PC-3 (cell line): ENCODE data around the gene ZNF280D. TPM values are rescaled to one million over a fixed set of nuclear protein-coding genes. Genes with fewer than 3 reads are reported as not detected.

ENCODE experiments used
- ATAC-seq: fragments of 200-7000 bp; cut with Tn5 transposase; 2 replicates; pipeline ENCODE4 v1.9.1; 2020; ENCODE audit warnings: mild to moderate bottlenecking, moderate library complexity
- BruUV-seq: library from RNA; stranded (reverse); fragments of 400-500 nt; replicated peaks from 2 replicates; lab custom pipeline; 2021; lab: Mats Ljungman, UMichigan
- CTCF ChIA-PET: fragments of 300-600 bp; sonication (Branson Sonifier 250); formaldehyde crosslinking; loops from one replicate; lab custom pipeline; 2022; ENCODE audit warnings: antibody characterized with exemption; lab: Charles Lee
- POLR2A ChIA-PET: fragments of 300-600 bp; sonication (Branson Sonifier 250); formaldehyde crosslinking; loops from one replicate; lab custom pipeline; 2022; ENCODE audit warnings: antibody characterized with exemption; ENCODE audit not compliant: unreplicated experiment; lab: Charles Lee
- DNase-seq: peaks from one replicate; pipeline ENCODE4 v3.0.0-alpha.2; 2015
- H2AFZ ChIP-seq: fragments of 300-600 bp; sonication (generic); 2 replicates; pipeline ENCODE4 v1.6.0; 2016; ENCODE audit warnings: antibody characterized with exemption, low read length
- H3F3A ChIP-seq: fragments of 300-600 bp; sonication (generic); one replicate; pipeline ENCODE4 v1.6.0; 2017; ENCODE audit warnings: antibody characterized with exemption, low read length, control low read depth, mild to moderate bottlenecking; ENCODE audit not compliant: unreplicated experiment
- H3K27ac ChIP-seq: fragments of 300-600 bp; sonication (generic); 2 replicates; pipeline ENCODE4 v1.5.1; 2016; ENCODE audit warnings: mild to moderate bottlenecking, low read length
- H3K27me3 ChIP-seq: fragments of 300-600 bp; sonication (generic); 2 replicates; pipeline ENCODE4 v1.6.1; 2016; ENCODE audit warnings: low read length, mixed read lengths
- H3K36me3 ChIP-seq: fragments of 300-600 bp; sonication (generic); 2 replicates; pipeline ENCODE4 v1.6.1; 2016; ENCODE audit warnings: low read depth, mixed run types, low read length, mixed read lengths
- H3K4me1 ChIP-seq: fragments of 300-600 bp; sonication (generic); 2 replicates; pipeline ENCODE4 v1.5.1; 2016; ENCODE audit warnings: low read length; ENCODE audit not compliant: insufficient read depth
- H3K4me2 ChIP-seq: fragments of 300-600 bp; sonication (generic); 2 replicates; pipeline ENCODE4 v1.6.0; 2016; ENCODE audit warnings: low read length
- H3K4me3 ChIP-seq: fragments of 300-600 bp; sonication (generic); 2 replicates; pipeline ENCODE4 v1.5.1; 2016; ENCODE audit warnings: mild to moderate bottlenecking, low read length, mixed read lengths
- H3K79me2 ChIP-seq: fragments of 300-600 bp; sonication (generic); 2 replicates; pipeline ENCODE4 v1.6.1; 2017; ENCODE audit warnings: low read length, mixed read lengths
- H3K9ac ChIP-seq: fragments of 300-600 bp; sonication (generic); 2 replicates; pipeline ENCODE4 v1.6.0; 2016; ENCODE audit warnings: mild to moderate bottlenecking, low read length
- H3K9me2 ChIP-seq: fragments of 300-600 bp; sonication (generic); replicated peaks from 2 replicates; pipeline ENCODE4 v1.6.1; 2016; ENCODE audit warnings: mixed run types, low read length, mixed read lengths
- H3K9me3 ChIP-seq: fragments of 300-600 bp; sonication (generic); 2 replicates; pipeline ENCODE4 v1.6.1; 2016; ENCODE audit warnings: low read length, mixed read lengths
- H4K20me1 ChIP-seq: fragments of 300-600 bp; sonication (generic); 2 replicates; pipeline ENCODE4 v1.6.1; 2016; ENCODE audit warnings: low read length, mixed read lengths
- CTCF ChIP-seq: fragments of 300-600 bp; sonication (generic); conservative IDR thresholded peaks from 2 replicates; pipeline ENCODE4 v1.5.1; 2017; ENCODE audit warnings: antibody characterized with exemption, low read depth, mild to moderate bottlenecking, low read length
- EZH2 ChIP-seq: fragments of 300-600 bp; sonication (generic); IDR thresholded peaks from one replicate; pipeline ENCODE4 v1.6.1; 2017; ENCODE audit warnings: antibody characterized with exemption, mild to moderate bottlenecking, low read length; ENCODE audit not compliant: unreplicated experiment
- EZH2phosphoT487 ChIP-seq: fragments of 300-600 bp; sonication (generic); IDR thresholded peaks from 2 replicates; pipeline ENCODE4 v1.6.1; 2018; ENCODE audit warnings: mild to moderate bottlenecking, antibody characterized with exemption, low read length, borderline replicate concordance
- intact Hi-C: fragments of 100-400 bp; cut with micrococcal nuclease; formaldehyde crosslinking; loops from 2 replicates; pipeline ENCODE4 v1.9.0; 2023
- total RNA-seq: library from RNA; depleted of rRNA; stranded (reverse); fragments of >200 nt; gene quantifications from 2 replicates; pipeline ENCODE4 v1.2.3, GENCODE V29; 2014

ZNF280D gene
- total RNA-seq, 1 experiment from 2014 or later, result 7.4 TPM

- Histone ChIP-seq H4K20me1 (no peaks in the 10 kb centered on the region), H3K4me1 (no peaks in the 10 kb centered on the region), H3K36me3 (peaks cover 12% of the 10 kb centered on the region), H2AFZ (no peak overlapping the region), H3K27me3 (no peaks in the 10 kb centered on the region), H3K9me3 (no peaks in the 10 kb centered on the region), H3K79me2 (no peaks in the 10 kb centered on the region), H3K27ac (no peak overlapping the region), H3F3A (no peaks in the 10 kb centered on the region), H3K4me2 (no peak overlapping the region), H3K9me2 (no peaks in the 10 kb centered on the region), H3K4me3 (no peak overlapping the region), H3K9ac (no peak overlapping the region)
- BruUV-seq, result no TSS peak
- intact Hi-C loops, result no loop called here
- no peak for DNase-seq
- no peak for ATAC-seq
- no peak for TF ChIP-seq EZH2phosphoT487
- TF ChIP-seq EZH2, result no peak
- no peak for TF ChIP-seq CTCF
- POLR2A ChIA-PET, result no interaction called here
- CTCF ChIA-PET, result no interaction called here
These were observed 33.6 kb downstream of the ZNF280D start for GRCh38 chr15:56699743-56700142.

- CTCF ChIA-PET, result no interaction called here
- no peak for ATAC-seq
- H4K20me1 ChIP-seq, result no peaks in the 10 kb centered on the region
These were observed 35.0 kb downstream of the ZNF280D start for GRCh38 chr15:56698270-56698669.

More at GRCh38 chr15:56698270-56698669, 35.0 kb downstream of the ZNF280D start:
- Histone ChIP-seq H3K27ac (no peak overlapping the region), H3K4me2 (no peak overlapping the region), H3K79me2 (no peaks in the 10 kb centered on the region), H3K27me3 (no peaks in the 10 kb centered on the region), H3K9ac (no peak overlapping the region), H3K9me3 (no peaks in the 10 kb centered on the region), H3K4me3 (no peak overlapping the region), H3F3A (no peaks in the 10 kb centered on the region), H3K36me3 (peaks cover 12% of the 10 kb centered on the region), H3K4me1 (no peaks in the 10 kb centered on the region), H2AFZ (no peak overlapping the region), H3K9me2 (no peaks in the 10 kb centered on the region)
- POLR2A ChIA-PET, result no interaction called here
- DNase-seq, result no peak
- BruUV-seq, result no TSS peak
- TF ChIP-seq EZH2phosphoT487, result no peak
- no peak for TF ChIP-seq CTCF
- TF ChIP-seq EZH2, result no peak
- intact Hi-C loops, result no loop called here
